ENCODE results near the gene RAC2.

RAC2 gene

GRCh38 chr22:37276776-37277175, 32.7 kb upstream of the RAC2 start:
- H3K4me3 ChIP-seq (ENCODE audit: low read depth, low read length), result no peak overlapping the region

- no peak overlapping the region for H3K4me3 ChIP-seq (ENCODE audit: low read depth, low read length)
Measured at GRCh38 chr22:37275622-37276021, 31.6 kb upstream of the RAC2 start.

- no peak overlapping the region for H3K4me3 ChIP-seq (ENCODE audit: low read depth, low read length)
Measured at GRCh38 chr22:37275134-37275533, 31.1 kb upstream of the RAC2 start.

DNA sequence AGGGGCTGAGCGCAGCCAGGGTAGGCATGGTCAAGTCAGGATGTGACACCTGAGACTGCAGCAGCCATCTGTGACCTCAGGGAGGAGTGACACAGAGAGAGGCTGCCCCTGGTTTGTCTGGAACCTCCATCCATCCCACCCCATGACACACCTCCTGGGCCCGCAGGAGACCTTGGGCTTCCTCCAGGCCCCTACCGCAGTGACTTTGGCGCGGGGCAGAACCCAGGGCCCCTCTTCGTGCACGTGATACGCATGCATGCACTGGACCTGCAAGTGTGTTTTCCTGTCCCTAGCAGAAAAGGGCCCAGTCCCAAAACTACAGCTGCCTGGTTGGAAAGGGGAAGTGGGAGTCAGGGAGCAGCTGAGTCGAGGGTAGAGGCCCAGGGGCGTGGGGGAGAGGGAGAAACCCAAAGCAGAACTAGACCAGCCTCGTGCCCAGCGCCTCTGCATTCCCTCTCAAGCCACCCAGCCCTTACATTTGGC, 30.4 kb upstream of the RAC2 start:
- no peak overlapping the region for H3K4me3 ChIP-seq (ENCODE audit: low read depth, low read length)

DNA sequence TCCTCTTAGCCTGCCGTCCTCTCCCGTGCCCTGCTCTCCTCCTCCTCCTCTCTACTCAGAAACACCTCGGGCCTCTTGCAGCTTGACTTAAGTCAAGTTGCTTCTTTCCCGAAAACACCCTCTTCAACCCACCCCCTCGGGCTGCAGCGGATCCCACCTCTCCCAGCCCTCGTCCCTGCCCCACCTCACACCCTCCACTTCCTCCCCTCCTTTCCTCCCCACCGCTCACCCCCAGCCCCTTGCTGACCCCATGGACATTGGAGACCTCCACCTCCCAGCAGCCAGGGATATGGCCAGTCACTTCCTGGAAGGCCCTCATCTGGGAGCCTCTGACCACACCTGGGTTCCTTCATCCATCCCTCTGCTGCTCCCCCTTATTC, 29.8 kb upstream of the RAC2 start:
- no peak overlapping the region for H3K4me3 ChIP-seq (ENCODE audit: low read depth, low read length)

GRCh38 chr22:37273126-37273845, 29.2 kb upstream of the RAC2 start:
- no peak overlapping the region for H3K4me3 ChIP-seq (ENCODE audit: low read depth, low read length)

GRCh38 chr22:37270928-37271650, 27.0 kb upstream of the RAC2 start:
- no peak overlapping the region for H3K4me3 ChIP-seq (ENCODE audit: low read depth, low read length)

DNA sequence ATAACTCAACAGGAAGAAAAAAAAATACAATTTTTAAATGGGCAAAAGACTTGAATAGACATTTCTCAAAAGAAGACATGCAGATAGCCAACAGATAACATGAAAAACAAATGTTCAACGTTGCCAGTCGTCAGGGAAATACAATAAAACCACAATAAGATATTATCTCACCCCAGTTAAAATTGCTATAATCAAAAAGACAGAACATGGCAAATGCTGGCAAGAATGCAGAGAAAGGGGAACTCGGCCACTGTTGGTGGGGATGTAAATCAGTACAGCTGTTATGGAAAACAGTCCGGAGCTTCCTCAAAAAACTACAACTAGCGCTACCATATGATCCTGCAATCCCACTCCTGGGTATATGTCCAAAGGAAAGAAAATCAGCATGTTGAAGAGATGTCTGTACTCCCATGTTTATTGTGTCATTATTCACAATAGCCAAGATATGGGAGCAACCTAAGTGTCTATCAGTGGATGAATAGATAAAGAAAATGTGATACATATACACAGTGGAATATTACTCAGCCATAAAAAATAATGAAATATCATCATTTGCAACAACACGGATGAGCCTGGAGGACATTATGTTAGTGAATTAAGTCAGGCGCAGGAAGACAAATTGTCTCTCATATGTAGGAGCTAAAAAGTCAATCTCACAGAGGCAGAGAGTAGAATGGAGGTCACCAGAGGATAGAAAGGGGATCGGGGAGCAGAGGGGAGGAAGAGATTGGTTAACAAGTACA, 26.0 kb upstream of the RAC2 start:
- H3K4me3 ChIP-seq (ENCODE audit: low read depth, low read length), result no peak overlapping the region

DNA sequence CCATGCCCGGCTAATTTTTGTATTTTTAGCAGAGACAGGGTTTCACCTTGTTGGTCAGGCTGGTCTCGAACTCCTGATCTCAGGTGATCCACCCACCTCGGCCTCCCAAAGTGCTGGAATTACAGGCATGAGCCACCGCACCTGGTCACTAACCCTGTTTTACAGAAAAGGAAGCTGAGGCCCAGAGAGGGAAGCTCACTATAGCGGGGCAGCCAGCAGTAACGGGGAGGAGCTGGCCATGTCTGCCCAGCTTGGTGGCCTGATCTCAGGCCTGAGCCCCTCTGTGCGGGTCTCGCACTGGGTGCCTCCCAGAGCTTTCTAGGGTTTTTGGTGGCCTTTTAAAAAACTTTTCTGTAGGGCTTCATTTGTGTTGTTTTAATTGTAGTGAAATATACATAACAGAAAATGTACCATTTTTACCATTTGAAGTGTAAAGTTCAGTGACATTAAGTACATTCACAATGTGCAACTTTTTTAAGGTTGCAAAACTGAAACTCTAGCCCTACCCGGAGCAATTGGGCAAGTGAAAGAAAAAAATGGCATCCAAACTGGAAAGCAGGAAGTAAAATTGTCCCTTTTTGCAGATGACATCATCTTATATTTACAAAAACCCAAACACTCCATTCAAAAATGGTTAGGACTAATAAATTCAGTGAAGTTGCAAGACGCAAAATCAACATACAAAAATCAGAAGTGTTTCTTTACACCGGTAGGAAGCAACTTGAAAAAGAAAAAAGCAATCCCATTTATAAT, 23.8 kb upstream of the RAC2 start:
- no peak overlapping the region for H3K4me3 ChIP-seq (ENCODE audit: low read depth, low read length)

DNA sequence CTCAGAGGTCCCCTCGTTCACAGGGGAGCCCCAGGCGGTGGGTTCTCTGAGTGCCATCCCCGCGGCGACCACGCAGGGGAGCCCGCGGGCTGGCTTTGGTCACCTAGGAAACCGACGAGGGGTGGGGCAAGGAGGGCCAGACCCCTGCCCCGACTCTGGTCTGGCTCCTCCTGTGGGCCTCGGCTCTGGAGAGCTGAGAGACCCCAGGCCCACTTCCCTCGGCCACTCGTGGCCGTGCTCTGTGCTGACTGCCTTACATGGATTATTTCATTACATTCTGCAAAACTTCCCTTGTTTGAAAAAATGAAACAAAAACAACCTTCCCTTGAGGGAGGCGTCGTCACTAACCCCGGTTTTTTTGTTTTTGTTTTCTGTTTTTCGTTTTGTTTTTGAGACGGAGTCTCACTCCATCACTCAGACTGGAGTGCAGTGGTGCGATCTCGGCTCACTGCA, 23.1 kb upstream of the RAC2 start:
- no peak overlapping the region for H3K4me3 ChIP-seq (ENCODE audit: low read depth, low read length)

DNA sequence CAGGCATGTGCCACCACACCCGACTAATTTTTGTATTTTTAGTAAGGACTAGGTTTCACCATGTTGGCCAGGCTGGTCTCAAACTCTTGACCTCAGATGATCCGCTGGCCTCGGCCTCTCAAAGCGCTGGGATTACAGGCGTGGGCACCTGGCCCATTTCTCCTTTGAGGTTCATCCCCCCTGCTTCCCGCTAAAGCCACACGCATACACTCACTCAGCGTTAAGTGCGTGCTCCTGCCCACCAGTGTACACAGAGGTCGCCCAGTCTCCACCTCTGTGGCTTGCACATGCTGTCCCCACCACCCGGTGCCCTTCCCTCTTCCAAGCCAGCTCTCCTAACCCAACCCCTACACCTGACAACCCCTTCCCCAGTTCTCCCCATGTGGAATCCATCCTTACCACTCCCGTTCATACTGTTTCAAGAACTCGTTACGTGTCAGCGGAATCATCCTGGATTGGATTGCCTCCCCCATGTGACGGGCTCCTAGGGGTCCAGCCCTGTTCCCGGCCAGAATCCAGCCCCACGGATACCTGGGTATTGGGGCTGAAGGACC, 22.6 kb upstream of the RAC2 start:
- no peak overlapping the region for H3K4me3 ChIP-seq (ENCODE audit: low read depth, low read length)

GRCh38 chr22:37263966-37264887, 20.2 kb upstream of the RAC2 start:
- no peak overlapping the region for H3K4me3 ChIP-seq (ENCODE audit: low read depth, low read length)

- H3K4me3 ChIP-seq (ENCODE audit: low read depth, low read length), result no peak overlapping the region
Measured at GRCh38 chr22:37262346-37262745, 18.3 kb upstream of the RAC2 start.

- no peak overlapping the region for H3K4me3 ChIP-seq (ENCODE audit: low read depth, low read length)
Measured at GRCh38 chr22:37260901-37261336, 16.9 kb upstream of the RAC2 start.

GRCh38 chr22:37260155-37260795, 16.2 kb upstream of the RAC2 start:
- no peak overlapping the region for H3K4me3 ChIP-seq (ENCODE audit: low read depth, low read length)

DNA sequence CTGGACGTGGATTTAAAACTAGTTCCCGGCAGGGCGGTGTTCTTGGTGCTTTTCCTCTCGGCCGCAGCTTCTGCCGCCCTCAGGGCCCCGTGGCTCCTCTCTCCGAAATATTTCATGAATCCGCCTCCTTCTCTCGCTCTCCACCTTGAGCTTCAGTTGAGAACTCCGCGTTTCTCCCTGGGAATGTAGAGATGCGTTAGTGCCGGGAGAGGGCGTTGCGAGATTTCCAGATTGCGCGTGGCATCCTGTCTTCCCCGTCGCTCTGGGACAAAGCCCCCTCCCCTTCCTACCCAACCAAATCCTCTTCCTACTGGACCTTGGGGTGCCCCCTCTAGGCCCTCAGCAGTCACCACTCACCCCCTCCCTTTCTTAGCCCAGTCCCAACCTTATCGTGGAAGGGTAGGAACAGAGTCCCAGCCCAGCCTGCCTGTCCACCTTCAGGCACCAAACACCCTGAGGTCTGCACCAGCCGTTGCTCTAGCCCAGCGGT, 15.5 kb upstream of the RAC2 start:
- H3K4me3 ChIP-seq (ENCODE audit: low read depth, low read length), result no peak overlapping the region

DNA sequence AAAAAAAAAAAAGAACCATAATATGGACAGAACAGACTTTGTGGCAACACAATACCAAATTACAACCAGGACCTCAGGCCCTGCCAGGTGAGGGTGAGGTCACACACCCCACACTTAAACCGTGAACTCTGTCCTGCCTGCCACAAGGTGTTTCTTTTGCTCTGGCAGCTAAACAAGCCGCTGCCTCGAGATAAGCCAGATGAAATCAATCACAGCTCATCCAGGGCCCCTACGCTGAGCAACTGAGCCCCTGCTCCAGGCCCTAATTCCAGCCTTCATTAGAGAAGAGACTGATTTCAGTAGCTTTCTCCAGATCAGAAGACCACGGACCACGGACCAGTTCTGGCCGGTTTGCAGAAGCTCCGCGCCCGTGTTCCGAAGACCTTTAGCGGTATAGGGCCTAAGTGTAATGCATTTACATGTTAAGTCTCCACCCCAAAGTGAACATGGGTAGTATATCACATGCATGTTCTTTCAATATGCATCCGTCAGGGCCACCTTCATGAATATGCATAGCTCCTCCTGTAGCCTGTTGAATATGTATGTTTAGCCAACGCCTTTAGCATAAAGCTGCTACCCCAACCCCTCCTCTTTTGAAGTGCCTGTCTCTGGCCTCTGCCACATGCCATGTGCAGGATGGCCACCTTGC, 14.8 kb upstream of the RAC2 start:
- no peak overlapping the region for H3K4me3 ChIP-seq (ENCODE audit: low read depth, low read length)

DNA sequence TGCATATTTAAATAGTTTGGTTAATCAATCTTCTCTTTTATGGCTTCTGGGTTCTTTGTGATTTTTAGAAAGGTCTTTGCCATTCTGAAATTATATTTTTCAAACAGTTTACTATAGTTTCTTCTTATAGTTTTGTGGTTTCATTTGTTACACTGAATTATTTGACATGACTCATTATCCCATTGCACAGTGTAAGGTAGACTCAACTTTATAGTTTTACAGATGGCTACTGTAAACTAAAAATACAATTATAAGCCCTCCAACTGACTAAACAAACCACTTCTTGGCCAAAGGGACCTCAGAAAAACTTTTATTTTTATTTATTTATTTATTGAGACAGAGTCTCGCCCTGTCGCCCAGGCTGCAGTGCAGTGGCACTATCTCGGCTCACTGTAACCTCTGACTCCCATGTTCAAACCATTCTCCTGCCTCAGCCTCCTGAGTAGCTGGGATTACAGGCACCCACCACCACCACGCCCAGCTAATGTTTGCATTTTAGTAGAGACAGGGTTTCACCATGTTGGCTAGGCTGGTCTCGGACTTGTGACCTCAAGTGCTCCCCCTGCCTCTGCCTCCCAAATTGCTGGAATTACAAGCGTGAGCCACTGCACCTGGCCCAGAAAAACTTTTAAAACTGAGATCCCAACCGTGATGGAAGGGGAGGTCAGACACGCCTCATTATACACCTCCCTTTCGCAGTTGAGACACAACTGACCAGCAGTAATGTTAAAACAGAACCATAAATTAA, 14.1 kb upstream of the RAC2 start:
- no peak overlapping the region for H3K4me3 ChIP-seq (ENCODE audit: low read depth, low read length)

Data from iPS-11a (cell line).